HG02759 (cell line): ENCODE measurements around the gene ATG14.
"Not testable (repeated sequence)": the region's sequence is repeated elsewhere in the genome, so short reads cannot be mapped to it uniquely, and the experiment has no call there.

Experiments used
- ATAC-seq: cut with Tn5 transposase; IDR thresholded peaks from one replicate; pipeline ENCODE4 v1.9.1; 2021; ENCODE audit warnings: mild to moderate bottlenecking, moderate library complexity; ENCODE audit not compliant: unreplicated experiment

ATG14 gene

GRCh38 chr14:55411426-55412389 is at the start of gene ATG14:
Gene ATG14, minus strand, starts transcription at chr14:55411830. Its CDS starts 8 bp downstream, at chr14:55411822.
- ATAC-seq, result peak; percentile 98

GRCh38 chr14:55458800-55459515 is 47.3 kb upstream of the ATG14 start:
- ATAC-seq, result peak; percentile 87

DNA sequence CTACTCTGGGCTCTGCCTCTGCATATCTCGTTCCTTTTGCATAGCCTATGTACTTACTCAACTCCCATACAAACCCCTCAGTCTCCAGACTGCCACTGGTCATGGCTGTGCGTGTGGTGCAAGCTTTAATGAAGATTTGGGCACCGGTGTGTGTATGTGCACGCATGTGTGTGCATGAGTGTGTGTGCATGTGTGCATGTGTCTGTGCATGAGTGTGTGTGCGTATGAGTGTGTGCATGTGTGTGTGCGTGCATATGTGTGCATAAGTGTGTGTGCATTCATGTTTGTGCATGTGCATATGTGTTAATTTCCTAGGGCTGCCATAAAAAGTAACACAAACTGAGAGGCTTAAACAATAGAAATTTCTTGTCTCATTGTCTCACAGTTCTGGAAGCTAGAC is 45.9 kb upstream of the ATG14 start:
- no peak for ATAC-seq

DNA sequence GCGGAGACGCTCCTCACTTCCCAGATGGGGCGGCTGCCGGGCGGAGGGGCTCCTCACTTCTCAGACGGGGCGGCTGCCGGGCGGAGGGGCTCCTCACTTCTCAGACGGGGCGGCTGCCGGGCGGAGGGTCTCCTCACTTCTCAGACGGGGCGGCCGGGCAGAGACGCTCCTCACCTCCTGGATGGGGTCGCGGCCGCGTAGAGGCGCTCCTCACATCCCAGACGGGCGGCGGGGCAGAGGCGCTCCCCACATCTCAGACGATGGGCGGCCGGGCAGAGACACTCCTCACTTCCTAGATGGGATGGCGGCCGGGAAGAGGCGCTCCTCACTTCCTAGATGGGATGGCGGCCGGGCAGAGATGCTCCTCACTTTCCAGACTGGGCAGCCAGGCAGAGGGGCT is 44.8 kb upstream of the ATG14 start:
- ATAC-seq, result not testable (repeated sequence)

GRCh38 chr14:55454264-55455002 is 42.8 kb upstream of the ATG14 start:
- ATAC-seq, result no peak

DNA sequence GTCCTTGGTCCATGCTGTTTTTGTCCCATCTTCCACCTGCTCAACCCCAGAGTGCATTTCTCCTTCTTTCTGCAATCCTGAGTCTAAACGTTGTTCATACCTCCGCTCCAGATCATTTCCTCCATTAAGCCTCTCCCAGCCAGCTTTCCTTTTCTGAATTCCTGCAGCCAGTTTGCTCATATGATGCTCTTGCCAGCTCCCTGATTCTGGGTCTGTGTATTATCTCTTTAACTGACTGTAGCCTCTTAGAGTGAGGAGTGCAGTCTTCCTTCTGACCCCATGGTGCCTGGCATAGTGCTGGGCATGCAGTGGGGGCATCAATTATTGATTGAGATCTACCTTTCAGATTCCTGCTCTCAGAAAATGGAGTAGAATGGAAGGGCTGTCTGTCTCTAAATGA is 40.3 kb upstream of the ATG14 start:
- no peak for ATAC-seq

DNA sequence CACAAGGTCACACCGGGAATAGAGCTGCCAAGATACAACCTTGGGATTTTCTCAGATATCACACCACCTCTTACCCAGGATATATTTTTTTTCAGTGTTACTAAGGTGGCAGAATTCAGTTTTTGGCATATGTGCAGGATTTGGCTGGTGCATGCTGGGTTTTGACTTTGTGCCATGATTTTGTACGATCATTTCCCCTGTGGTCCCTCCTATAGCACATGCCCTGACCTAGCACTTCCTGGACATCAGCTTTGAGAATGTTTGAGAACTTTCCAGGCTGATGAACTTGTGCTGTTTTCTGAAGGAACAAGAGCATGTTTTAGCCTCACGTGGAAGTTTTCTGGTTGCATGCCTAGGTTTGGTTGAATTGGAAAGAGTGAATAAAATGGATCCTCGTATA is 39.8 kb upstream of the ATG14 start:
- no peak for ATAC-seq

DNA sequence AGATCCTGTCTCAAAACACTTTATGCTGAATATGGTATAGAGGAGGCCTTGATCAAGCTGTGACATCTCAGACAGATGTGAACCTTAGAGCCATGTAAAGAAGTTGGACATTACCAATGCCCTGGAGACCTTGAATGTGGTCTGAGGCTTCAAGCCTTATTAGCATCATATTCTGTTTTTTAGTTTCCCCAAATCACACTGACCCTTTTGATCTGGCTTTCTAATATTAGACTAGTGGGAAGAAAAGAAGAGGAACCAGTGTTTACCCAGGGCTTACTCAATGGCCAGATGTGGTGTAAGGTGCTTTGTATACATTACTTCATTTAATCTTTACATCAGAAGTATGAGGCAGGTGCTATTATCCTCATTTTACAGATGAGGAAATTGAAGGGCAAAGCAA is 39.4 kb upstream of the ATG14 start:
- peak; percentile 54 for ATAC-seq

- ATAC-seq, result no peak
Measured at GRCh38 chr14:55450539-55450938, 38.9 kb upstream of the ATG14 start.

- ATAC-seq, result no peak
Measured at GRCh38 chr14:55450124-55450523, 38.5 kb upstream of the ATG14 start.

- no peak for ATAC-seq
Measured at GRCh38 chr14:55449116-55449515, 37.5 kb upstream of the ATG14 start.

- no peak for ATAC-seq
Measured at GRCh38 chr14:55448141-55448614, 36.5 kb upstream of the ATG14 start.

DNA sequence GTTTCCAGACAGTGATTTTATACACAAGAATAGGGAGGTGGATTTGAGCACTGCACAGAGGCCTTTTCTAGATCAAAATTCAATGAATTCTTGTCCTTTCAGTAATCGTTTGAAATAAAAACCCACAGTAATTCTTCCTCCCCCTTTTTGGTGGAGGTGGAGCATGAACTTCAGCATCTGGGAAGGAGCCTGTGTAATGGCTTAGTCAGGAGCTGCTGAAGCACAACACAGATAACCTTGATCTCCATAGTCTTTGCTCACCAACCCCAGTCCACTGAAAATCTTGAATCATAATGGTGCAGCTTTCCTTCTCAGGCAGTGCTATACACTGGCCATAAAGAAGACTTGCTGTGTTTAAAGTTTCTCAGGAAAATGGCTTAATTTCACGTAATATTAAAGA is 35.2 kb upstream of the ATG14 start:
- no peak for ATAC-seq

DNA sequence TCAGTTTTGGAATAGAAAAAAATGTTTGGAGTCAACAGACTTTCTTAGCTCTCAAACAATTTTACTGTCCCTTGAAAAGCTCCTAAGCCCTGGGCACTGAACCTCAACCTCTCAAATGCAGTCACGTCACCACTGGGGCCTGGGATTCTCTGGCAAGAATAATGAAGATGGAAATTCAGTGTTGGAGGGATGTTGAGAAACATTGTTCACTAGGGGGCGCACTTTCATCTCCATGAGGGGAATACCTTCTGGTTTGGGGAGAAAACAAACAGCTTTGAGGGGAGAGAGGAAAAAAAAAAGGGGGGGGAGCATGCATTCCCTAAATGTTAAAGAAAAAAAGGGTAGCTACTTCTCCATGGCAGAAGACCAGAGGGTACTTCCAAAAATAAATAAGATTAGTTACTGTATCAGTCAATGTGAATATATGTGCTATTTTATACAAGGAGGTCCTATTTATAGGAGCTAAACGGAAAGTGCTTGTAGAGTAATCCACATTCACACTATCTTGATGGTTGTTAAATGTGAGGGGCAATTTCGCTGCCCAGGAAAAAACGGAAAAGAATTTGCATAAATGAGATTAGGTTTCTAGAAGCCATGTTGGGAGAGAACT is 34.6 kb upstream of the ATG14 start:
- no peak for ATAC-seq

DNA sequence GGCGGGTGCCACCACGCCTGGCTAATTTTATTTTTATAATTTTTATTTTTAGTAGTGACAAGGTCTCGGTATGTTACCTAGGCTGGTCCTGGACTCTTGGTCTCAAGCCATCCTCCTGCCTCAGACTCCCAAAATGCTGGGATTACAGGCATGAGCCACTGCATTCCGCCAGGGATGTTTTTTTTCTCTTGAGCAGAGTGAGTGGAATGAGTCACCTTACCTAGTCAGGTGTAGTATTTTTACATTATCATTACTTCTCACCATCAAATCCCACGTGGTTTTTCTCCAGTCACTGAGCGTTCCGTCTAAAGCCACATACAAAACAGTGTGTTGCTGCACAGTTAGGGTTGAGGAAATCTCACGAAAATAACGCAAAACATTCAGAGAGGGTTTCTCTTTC is 29.7 kb upstream of the ATG14 start:
- ATAC-seq, result no peak

DNA sequence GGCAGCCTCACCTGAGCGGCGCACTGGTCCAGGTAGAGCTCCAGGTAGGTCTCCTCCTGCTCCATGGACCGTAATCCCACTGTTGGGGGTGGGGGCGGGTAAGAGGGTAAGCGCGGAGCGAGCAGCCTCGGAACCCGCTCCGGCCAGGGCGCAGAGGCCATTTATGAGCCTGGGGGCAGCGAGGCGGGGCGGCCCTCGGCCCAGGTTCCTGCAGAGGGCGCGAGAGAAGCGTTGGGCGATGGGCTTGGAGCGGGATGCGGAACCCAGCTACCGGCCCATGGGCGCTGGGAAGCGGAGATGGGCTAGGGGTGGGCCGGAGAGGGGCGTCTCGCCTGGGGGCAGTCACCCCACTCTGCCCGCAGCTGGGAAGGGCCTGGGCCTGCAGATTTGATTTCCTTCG is 28.8 kb upstream of the ATG14 start, which contains the start of gene TBPL2:
Gene TBPL2 (minus strand): TSS at position 232 of the 400 bp plus-strand sequence. CDS start 167 bp downstream, at position 65.
- no peak for ATAC-seq

DNA sequence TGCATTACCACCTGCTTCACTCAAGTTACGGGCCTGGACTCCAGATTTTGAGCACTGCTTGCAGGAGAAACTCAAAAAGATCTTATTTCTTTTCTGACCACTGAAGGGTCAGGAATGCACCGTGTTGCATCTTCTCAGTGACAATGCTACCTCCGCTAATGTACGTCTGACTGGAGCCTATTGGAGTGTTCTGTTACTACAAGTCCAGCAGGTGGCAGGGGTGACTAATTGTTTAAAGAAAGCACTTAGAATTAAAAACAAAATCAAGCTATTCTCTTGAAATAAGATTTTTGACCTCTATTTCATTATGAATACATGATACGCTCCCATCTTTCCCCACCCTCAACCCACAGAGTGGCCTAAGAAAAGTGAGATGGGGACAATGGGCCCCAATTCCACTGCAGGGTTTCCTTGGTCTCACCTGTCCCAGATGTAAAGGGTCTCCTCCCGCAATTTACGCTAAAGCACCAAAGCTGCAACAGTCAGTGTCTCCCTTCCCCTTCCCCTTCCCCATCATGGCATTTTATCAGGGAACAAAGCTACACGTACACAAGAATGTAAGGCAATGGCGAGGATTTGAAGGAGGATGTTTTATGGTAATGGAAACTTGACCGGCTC is 26.5 kb upstream of the ATG14 start:
- ATAC-seq, result no peak

- ATAC-seq, result no peak
Measured at GRCh38 chr14:55436931-55437330, 25.3 kb upstream of the ATG14 start.

DNA sequence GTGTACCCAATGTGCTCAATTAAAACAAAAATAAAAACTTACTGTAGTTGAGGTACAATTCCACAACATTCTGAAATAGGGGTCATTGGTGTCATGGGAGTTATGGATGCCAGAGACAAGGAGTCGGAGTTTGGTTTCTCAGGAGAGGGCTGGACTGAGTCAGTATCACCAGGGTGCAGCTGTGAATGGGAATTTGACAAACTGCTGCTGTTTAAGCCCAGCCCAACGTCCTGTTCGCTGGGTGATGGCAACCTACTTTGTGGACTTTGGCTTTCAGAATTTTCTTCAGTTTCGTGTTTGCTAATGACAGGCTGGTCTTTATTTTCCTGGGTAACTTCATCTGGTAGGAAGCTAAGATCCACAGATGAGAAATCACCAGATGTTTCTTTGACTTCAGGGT is 24.9 kb upstream of the ATG14 start:
- ATAC-seq, result no peak

GRCh38 chr14:55434805-55435174 is 23.2 kb upstream of the ATG14 start:
- ATAC-seq, result no peak
